GM12865 (cell line): ENCODE results near the gene FOXJ3.

Experiments used
- DNase-seq: peaks from one replicate; pipeline ENCODE4 v3.0.0; 2010; ENCODE audit warnings: low read depth
- H3K4me3 ChIP-seq: 2 replicates; pipeline ENCODE4 v1.5.1; 2011; ENCODE audit warnings: mild to moderate bottlenecking, low read depth, low read length, control low read depth
- TF ChIP-seq, protein P1 (sequence below): IDR thresholded peaks from 2 replicates; pipeline ENCODE4 v1.5.1; 2011; ENCODE audit warnings: low read length, control low read depth, low read depth, inconsistent platforms; ENCODE audit not compliant: insufficient read depth; ENCODE audit errors: missing control alignments

FOXJ3 gene

DNA sequence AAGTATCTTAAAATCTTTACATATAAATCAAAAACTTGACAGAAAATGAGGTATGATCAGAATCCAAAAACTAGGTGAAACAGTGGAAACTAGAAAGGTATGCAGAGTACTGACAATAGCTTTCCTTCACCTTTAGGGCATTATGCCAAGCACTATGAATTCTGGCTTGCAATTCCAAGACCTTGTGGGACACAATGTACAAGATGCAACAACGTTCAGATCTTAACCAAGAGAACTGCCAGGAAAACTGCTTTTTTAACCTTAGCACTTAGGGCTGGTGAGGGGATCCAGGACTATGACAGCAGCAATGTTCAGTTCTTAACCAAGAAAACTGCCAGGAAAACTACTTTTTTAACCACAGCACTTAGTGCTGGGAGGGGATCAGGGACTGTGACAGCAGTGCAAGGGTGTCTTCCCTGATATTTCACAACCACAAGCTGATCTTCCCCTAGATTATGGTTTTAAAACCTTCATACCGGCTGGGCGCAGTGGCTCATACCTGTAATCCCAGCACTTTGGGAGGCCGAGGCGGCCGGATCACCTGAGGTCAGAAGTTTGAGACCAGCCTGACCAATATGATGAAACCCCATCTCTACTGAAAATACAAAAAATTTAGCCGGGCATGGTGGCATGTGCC is 22.3 kb downstream of the FOXJ3 start:
- H3K4me3 ChIP-seq, result no peak overlapping the region
- no peak for DNase-seq
- TF ChIP-seq, protein P1, sequence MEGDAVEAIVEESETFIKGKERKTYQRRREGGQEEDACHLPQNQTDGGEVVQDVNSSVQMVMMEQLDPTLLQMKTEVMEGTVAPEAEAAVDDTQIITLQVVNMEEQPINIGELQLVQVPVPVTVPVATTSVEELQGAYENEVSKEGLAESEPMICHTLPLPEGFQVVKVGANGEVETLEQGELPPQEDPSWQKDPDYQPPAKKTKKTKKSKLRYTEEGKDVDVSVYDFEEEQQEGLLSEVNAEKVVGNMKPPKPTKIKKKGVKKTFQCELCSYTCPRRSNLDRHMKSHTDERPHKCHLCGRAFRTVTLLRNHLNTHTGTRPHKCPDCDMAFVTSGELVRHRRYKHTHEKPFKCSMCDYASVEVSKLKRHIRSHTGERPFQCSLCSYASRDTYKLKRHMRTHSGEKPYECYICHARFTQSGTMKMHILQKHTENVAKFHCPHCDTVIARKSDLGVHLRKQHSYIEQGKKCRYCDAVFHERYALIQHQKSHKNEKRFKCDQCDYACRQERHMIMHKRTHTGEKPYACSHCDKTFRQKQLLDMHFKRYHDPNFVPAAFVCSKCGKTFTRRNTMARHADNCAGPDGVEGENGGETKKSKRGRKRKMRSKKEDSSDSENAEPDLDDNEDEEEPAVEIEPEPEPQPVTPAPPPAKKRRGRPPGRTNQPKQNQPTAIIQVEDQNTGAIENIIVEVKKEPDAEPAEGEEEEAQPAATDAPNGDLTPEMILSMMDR, result no peak

DNA sequence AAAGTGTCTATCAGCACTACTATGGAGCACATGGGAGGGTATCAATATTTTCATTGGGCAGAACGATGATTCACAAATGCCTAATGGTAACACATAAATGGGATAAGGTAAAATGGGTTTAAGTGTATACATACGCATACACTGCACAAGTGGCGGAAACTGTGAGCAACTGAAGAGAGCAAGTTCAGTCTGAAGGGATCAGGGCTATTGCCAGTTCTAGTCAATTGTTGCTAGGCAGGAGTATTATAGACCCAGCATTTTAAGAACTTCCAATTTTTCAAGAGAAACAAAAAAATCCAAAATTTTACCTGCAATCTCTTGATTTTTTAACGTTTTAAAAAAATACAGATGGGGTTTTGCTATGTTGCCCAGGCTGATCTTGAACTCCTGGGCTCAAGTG is 23.1 kb downstream of the FOXJ3 start:
- H3K4me3 ChIP-seq, result no peak overlapping the region
- no peak for DNase-seq
- TF ChIP-seq, protein P1, result no peak

DNA sequence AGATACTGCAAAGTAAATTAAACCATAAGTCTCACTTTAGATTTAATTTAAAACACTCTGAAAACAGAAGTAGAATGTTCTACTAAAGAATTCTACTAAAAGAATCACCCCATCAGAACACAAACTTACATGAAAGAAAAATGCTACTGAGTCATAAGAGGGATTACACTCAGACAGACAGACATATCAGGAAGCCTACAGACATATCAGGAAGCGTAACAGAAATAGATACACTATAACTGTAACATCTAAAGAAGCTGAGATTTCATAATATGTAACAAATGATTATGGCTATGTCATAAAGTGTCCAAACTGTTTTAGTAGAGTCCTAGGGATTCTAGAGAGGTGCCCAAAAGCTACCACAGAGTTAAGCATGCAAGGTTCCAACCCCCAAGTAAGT is 23.9 kb downstream of the FOXJ3 start:
- no peak for DNase-seq
- TF ChIP-seq, protein P1, result no peak
- no peak overlapping the region for H3K4me3 ChIP-seq

DNA sequence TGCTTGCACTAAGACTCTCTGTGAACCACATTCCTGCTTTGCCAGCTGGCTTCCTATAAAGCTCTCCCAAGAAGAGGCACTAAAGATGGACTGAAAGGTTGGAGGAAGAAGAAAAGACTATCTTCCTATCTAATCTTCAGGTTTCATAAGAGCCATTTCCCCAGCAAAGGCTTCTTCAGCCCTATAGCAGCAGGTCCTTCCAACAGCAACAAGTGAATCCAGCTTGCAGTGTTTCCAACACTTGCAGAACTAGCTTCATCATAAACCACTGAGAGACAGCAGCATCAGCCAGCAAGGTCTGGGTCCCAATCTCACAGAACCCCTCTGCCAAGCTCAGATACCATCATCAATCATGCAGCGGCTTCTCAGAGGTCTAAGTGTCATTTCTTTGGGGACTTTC is 28.1 kb downstream of the FOXJ3 start:
- DNase-seq, result no peak
- TF ChIP-seq, protein P1, result no peak
- H3K4me3 ChIP-seq, result no peak overlapping the region

DNA sequence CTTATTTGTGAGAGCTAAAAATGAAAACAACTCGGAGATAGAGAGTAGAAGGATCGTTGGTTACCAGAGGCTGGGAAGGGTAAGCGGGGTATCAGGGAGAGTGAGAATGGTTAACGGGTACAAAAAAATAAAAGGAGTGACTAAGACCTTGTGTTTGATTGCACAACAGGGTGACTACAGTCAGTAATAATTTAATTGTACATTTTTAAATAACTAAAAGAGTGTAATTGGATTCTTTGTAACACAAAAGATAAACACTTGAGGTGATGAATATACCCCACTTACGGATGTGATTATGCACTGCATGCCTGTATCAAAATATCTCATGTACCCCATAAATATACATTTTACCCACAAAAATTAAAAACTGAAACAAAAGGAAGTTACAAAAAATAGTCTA is 29.4 kb downstream of the FOXJ3 start:
- no peak for DNase-seq
- H3K4me3 ChIP-seq, result no peak overlapping the region
- TF ChIP-seq, protein P1, result no peak

DNA sequence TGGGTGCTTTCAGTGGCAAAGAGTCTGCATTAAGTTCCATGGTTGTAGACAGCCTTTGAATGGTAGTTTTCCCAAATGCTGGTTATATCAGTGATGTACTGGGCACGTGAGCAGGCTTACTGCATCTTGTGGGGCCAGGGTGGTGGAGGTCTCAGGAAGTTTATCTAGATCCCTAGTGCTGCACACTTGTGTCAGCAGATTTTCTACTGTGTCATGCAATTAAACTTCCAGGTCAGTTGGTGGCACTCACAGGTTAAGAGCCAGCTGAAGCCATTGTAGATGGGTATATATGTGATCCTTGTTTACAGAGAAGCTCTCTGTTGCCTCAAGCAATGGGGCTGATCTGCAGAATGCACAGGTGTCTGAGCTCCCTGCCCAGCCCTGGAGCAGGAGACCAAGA is 33.0 kb downstream of the FOXJ3 start:
- TF ChIP-seq, protein P1, result no peak
- H3K4me3 ChIP-seq, result no peak overlapping the region
- no peak for DNase-seq

DNA sequence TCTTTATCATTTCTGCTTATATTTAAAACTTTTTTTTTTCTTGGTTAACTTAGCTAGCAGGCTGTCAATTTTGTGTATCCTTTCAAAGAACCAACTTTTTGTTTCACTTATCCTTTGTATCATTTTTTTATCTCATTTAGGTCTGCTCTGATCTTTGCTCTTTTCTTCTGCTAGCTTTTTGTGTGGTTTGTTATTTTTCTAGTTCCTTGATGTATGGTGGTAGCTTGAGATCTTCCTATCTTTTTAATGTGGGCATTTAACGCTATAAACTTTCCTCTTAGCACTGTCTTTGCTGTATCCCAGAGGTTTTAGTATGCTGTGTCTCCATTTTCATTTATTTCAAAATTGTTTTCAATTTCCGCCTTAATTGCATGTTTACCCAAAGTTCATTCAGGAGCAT is 36.5 kb downstream of the FOXJ3 start:
- no peak for DNase-seq
- TF ChIP-seq, protein P1, result no peak
- H3K4me3 ChIP-seq, result no peak overlapping the region
